IPS DF 6.9 (cell line): Measurements from ENCODE around the gene TNN.
"Not testable (repeated sequence)": the region's sequence is repeated elsewhere in the genome, so short reads cannot be mapped to it uniquely, and the experiment has no call there.

Experiments used
- DNase-seq: peaks from one replicate; pipeline ENCODE4 v3.0.0-alpha.2; 2013; ENCODE audit warnings: low read depth, low spot score
- H3K27ac ChIP-seq: one replicate; pipeline ENCODE4 v1.5.1; 2013; ENCODE audit warnings: low read length, control low read depth
- H3K27me3 ChIP-seq: 2 replicates; pipeline ENCODE4 v1.6.1; 2013; ENCODE audit warnings: mild to moderate bottlenecking, low read length; ENCODE audit not compliant: control insufficient read depth, insufficient read depth
- H3K36me3 ChIP-seq: 2 replicates; pipeline ENCODE4 v1.6.1; 2013; ENCODE audit warnings: low read length; ENCODE audit not compliant: control insufficient read depth, insufficient read depth
- H3K4me1 ChIP-seq: 2 replicates; pipeline ENCODE4 v1.6.1; 2013; ENCODE audit warnings: low read length; ENCODE audit not compliant: control insufficient read depth, insufficient read depth
- H3K4me3 ChIP-seq: 2 replicates; pipeline ENCODE4 v1.5.1; 2013; ENCODE audit warnings: mild to moderate bottlenecking, low read length
- H3K9me3 ChIP-seq: 2 replicates; pipeline ENCODE4 v1.6.1; 2013; ENCODE audit warnings: low read length, inconsistent platforms; ENCODE audit not compliant: control insufficient read depth, insufficient read depth
- WGBS: extraction: QIAGEN DNeasy Blood & Tissue Kit; methylation state at CpG from one replicate; pipeline ENCODE4 v1.1.7; 2013; ENCODE audit warnings: mixed read lengths, missing lambda C conversion rate; ENCODE audit not compliant: insufficient read length, insufficient coverage; 5-methylcytosine and 5-hydroxymethylcytosine counted together

Gene TNN

DNA sequence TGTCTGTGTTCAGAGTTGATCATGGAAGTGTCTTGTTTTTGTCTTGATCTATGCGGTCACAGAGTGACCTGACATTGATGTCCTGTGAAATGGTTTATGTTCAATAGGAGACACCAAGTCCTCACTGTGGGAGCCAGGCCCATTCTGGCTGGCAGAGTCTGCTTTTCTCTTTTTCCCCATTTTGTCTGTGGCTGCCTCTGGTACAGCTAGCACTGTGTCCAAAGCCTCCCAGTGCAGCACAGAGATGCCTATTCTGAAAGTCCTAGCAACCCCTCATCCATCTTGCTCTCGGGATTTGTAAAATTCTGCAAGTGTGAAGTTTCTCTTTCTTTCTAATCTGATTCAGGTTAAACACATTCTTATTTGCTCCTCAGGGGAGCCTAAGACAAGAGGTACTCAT, 14.3 kb downstream of the TNN start:
- H3K36me3 ChIP-seq = no peaks in the 10 kb centered on the region
- no peaks in the 10 kb centered on the region for H3K4me1 ChIP-seq
- H3K9me3 ChIP-seq = no peaks in the 10 kb centered on the region
- H3K4me3 ChIP-seq = no peak overlapping the region
- no CpG with 5 or more reads among the region's 2 CpGs for whole genome bisulfite sequencing
- no peaks in the 10 kb centered on the region for H3K27me3 ChIP-seq
- no peak for DNase-seq
- no peak overlapping the region for H3K27ac ChIP-seq

DNA sequence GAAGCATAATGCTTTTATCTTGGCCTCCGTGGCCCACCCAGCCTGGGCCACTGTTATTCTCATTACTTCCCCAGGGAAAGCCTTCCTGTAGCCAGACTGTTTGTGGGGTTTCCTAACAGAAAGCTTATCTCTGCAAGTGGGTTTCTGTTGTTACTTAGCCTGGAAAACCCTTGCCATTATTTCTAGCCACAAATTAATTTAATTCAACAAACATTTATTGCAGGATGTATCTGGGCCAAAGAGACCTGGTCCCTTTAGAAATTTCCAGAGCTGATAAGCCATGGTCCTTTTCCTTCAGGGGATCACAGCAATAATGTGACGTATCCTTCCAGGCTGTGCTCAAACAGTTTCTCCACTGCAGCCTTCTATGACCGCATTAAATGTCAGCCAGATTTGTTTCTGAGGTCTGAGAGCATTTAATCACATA, 20.9 kb downstream of the TNN start:
- Histone ChIP-seq H3K27ac (no peak overlapping the region), H3K36me3 (no peaks in the 10 kb centered on the region), H3K4me1 (no peaks in the 10 kb centered on the region), H3K4me3 (no peak overlapping the region), H3K9me3 (no peaks in the 10 kb centered on the region), H3K27me3 (no peaks in the 10 kb centered on the region)
- WGBS = no CpG with 5 or more reads among the region's 3 CpGs
- no peak for DNase-seq

DNA sequence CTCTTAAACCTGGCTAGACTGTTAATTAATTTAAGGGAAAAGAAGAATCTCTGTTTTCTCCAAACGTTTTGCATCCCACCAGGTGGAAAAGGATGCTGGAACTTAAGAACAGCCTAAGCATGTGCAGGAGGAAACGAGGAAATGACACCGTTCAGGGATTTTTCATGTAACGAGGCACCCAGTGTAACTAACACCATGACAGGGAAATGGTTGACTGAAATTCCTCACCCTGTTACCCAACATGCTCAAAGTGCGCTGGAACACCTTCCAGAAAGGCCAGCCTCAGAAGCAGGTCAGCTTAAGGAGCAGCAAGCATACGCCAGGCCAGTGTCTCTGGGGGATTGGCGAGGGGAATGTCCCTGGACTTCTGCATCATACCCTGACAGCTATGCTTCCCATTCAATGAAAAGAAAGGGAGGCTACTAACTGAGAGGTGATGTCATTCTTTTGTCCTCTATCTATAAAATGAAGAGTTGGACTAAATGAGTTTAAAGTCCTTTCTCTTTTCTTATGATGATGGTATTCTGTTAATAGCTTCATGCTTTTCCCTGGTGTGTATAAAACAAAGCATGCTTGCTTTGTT, 21.6 kb downstream of the TNN start:
- Histone ChIP-seq H3K4me1 (no peaks in the 10 kb centered on the region), H3K36me3 (no peaks in the 10 kb centered on the region), H3K4me3 (no peak overlapping the region), H3K27me3 (no peaks in the 10 kb centered on the region), H3K9me3 (no peaks in the 10 kb centered on the region), H3K27ac (no peak overlapping the region)
- WGBS = no CpG with 5 or more reads among the region's 7 CpGs
- DNase-seq = no peak

DNA sequence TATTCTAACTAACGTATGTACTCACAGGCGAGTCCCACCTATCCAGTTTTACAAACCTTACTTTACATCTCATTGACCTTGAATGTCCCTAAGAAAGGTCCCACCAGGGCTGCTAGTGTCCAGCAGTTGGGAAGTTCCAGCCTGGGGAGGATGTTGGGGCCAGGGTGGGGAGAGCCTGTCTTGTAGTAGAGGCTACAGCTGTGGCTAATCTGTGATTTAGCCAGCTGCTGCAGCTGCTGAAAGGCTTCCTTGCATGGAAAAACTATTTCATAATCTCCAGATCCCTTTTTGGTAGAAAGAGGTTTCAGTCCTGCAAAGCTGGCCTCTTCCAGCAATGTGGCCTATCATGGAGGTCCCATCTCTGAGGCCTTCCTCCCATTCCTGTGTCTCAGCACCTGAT, 23.1 kb downstream of the TNN start:
- Histone ChIP-seq H3K9me3 (no peaks in the 10 kb centered on the region), H3K36me3 (no peaks in the 10 kb centered on the region), H3K4me3 (no peak overlapping the region), H3K27me3 (no peaks in the 10 kb centered on the region), H3K27ac (no peak overlapping the region), H3K4me1 (no peaks in the 10 kb centered on the region)
- DNase-seq = no peak
- no CpG with 5 or more reads among the region's 2 CpGs for WGBS

DNA sequence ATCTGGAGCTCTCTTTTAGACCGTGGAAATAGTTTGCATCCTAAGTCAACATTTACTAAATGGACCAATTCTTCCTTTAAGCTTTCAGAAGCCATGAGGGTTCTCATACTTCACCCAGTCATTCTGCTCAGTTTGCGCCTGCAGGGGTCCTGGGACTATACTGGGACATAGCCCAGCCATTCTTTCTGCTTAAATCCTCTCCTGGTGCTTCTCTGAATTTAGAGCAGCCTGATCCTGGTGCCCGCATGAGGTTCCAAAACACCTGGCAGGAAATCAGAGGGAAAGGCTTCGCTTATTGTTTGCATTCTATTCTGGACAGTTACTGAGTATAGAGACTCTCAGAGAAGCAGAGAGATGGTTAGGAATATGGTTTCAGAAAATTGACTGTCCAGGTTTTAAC, 27.0 kb downstream of the TNN start:
- WGBS = no CpG with 5 or more reads among the region's 4 CpGs

DNA sequence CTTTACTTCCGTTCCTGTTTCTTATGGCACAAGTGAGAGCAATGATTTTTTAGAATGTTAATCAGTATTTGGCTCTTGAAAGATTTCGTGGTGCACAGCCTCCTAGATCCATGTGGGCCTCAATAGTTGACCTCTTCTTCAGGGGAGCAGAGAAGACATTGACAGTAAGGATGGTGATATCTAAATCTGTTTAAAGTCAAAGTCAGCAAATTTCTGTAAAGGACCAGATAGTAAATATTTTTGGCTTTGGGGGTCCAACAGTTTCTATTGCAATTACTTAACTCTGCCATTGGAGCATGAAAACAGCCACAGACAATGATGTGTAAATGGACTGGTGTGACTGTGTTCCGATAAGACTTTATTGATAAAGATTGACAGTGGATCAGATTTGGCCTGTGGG, 27.4 kb downstream of the TNN start:
- H3K4me3 ChIP-seq = no peak overlapping the region
- no CpG with 5 or more reads among the region's 3 CpGs for WGBS
- H3K36me3 ChIP-seq = no peaks in the 10 kb centered on the region
- no peak overlapping the region for H3K27ac ChIP-seq
- DNase-seq = no peak
- H3K9me3 ChIP-seq = no peaks in the 10 kb centered on the region
- H3K4me1 ChIP-seq = no peaks in the 10 kb centered on the region
- H3K27me3 ChIP-seq = no peaks in the 10 kb centered on the region

More for the DNA sequence above, 27.0 kb downstream of the TNN start:
- Histone ChIP-seq H3K36me3 (no peaks in the 10 kb centered on the region), H3K27me3 (no peaks in the 10 kb centered on the region), H3K9me3 (no peaks in the 10 kb centered on the region), H3K4me3 (no peak overlapping the region), H3K27ac (no peak overlapping the region), H3K4me1 (no peaks in the 10 kb centered on the region)
- DNase-seq = no peak

DNA sequence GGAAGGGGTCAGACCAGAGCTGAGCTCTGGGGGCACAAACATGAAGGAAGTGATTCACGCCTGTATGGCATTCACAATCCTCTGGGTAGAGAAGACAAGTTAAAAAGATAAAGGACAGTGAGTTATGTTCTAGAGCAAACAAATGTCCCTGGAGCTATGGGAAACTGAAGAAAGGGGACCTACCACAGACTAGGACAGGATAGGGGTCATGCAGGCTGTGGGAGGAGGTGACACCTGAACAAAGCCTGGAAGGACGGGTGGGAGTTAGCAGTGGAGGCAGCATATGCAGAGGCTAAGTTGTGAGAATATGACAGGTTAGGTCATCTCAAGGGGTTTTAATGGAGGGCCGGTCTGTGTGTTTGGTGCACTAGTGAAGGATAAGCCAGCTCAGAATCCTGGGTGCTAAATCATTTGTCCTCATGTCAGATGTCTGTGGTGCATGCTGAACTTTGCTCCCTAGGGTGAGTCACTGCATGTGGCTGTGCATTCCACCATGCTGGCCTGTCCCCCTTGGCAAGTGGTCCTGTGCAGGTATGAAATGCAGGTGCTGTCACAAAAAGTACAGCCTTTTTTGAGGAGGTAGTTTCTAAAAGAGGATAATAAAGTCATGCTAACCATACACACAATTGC, 28.5 kb downstream of the TNN start:
- Histone ChIP-seq H3K36me3 (no peaks in the 10 kb centered on the region), H3K27me3 (no peaks in the 10 kb centered on the region), H3K27ac (no peak overlapping the region), H3K9me3 (no peaks in the 10 kb centered on the region), H3K4me1 (no peaks in the 10 kb centered on the region), H3K4me3 (no peak overlapping the region)
- no CpG with 5 or more reads among the region's 3 CpGs for WGBS
- DNase-seq = no peak

DNA sequence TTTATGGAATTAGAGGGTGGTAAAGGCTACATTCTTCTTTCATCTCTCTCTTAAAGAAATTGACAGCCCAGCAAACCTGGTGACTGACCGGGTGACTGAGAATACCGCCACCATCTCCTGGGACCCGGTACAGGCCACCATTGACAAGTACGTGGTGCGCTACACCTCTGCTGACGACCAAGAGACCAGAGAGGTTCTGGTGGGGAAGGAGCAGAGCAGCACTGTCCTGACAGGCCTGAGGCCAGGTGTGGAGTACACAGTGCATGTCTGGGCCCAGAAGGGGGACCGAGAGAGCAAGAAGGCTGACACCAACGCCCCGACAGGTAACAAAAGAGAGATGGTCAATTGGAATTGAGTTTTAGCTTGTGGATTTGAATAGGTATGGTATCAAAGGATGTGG, 29.7 kb downstream of the TNN start:
- no peaks in the 10 kb centered on the region for H3K4me1 ChIP-seq
- DNase-seq = no peak
- no peak overlapping the region for H3K27ac ChIP-seq
- no CpG with 5 or more reads among the region's 9 CpGs for WGBS
- no peaks in the 10 kb centered on the region for H3K36me3 ChIP-seq
- no peaks in the 10 kb centered on the region for H3K9me3 ChIP-seq
- no peaks in the 10 kb centered on the region for H3K27me3 ChIP-seq
- no peak overlapping the region for H3K4me3 ChIP-seq

DNA sequence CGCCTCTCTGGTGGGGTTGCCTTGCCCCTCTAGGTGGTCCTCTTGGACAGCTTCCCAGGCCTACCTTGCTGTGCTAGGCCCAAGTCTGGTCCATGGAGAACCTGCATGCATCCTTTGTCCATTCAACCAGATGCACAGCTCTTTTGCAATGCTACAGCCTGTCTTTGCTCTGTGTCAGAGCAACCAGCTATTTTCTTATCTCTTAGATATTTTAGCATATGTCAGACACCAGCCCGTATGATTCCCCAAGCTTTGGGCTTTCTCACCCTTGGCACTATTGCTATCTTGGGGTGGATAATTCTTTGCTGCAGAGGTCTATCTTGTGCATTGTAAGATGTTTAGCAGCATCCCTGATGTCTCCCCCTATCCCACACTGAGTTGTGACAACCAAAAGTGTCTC, 32.3 kb downstream of the TNN start:
- no peaks in the 10 kb centered on the region for H3K27me3 ChIP-seq
- H3K36me3 ChIP-seq = no peaks in the 10 kb centered on the region
- DNase-seq = no peak
- no peak overlapping the region for H3K4me3 ChIP-seq
- H3K27ac ChIP-seq = no peak overlapping the region
- H3K9me3 ChIP-seq = no peaks in the 10 kb centered on the region
- no CpG with 5 or more reads among the region's 2 CpGs for WGBS
- H3K4me1 ChIP-seq = no peaks in the 10 kb centered on the region

DNA sequence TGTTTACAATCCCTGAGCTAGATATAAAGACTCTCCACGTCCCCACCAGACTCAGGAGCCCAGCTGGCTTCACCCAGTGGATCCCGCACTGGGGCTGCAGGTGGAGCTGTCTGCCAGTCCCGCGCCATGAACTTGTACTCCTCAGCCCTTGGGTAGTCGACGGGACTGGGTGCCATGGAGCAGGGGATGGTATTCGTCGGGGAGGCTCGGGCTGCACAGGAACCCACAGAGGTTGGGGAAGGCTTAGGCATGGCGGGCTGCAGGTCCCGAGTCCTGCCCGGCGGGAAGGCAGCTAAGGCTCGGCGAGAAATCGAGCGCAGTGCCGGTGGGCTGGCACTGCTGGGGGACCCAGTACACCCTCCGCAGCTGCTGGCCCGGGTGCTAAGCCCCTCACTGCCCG, 34.5 kb downstream of the TNN start:
- not testable (repeated sequence) for H3K4me1 ChIP-seq, H3K4me3 ChIP-seq, H3K36me3 ChIP-seq, H3K9me3 ChIP-seq, H3K27me3 ChIP-seq, DNase-seq, H3K27ac ChIP-seq
- WGBS = no CpG with 5 or more reads among the region's 21 CpGs

DNA sequence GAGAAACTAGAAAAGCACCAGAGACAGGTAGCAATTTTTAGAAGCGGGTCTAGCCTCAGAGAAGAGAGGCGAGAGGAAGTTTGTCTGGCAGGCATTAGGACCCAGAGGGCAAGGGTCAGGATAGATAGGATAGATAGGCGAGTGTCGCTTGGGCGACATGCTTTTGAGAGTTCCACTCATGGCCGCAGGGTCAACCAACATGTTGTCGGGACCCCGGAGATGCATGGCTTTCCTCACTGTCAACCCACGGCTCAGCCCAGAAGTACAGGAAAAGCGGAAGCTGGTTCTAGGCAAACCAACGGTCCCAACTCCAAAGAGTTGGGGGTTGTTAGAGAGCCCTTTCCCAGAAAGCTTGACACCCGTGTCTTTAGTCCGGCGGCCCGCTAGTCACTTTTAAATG, 38.9 kb downstream of the TNN start:
- no CpG with 5 or more reads among the region's 15 CpGs for WGBS
- not testable (repeated sequence) for H3K36me3 ChIP-seq, H3K4me3 ChIP-seq, H3K9me3 ChIP-seq, DNase-seq, H3K27ac ChIP-seq, H3K27me3 ChIP-seq, H3K4me1 ChIP-seq
